SK-N-DZ (cell line): Measurements from ENCODE around the gene ELP5.

Experiments used
- DNase-seq: peaks from one replicate; pipeline ENCODE4 v3.0.0-alpha.2; 2015; ENCODE audit warnings: low spot score

Gene ELP5

GRCh38 chr17:7218758-7219157 lies 33.3 kb upstream of the ELP5 start:
- DNase-seq, result no peak

- no peak for DNase-seq
Measured at GRCh38 chr17:7219229-7219811, 32.7 kb upstream of the ELP5 start.

- DNase-seq, result peak; percentile 87
Measured at GRCh38 chr17:7219812-7220592, 32.0 kb upstream of the ELP5 start, which contains the start of the genes ACADVL and DLG4. Gene ACADVL, plus strand, starts transcription at chr17:7219938. Its CDS starts 47 bp downstream, at chr17:7219985. Gene DLG4, minus strand, starts transcription at chr17:7219836.

GRCh38 chr17:7220593-7221277 lies 31.3 kb upstream of the ELP5 start:
- no peak for DNase-seq

- no peak for DNase-seq
Measured at GRCh38 chr17:7221278-7222092, 30.5 kb upstream of the ELP5 start.

- no peak for DNase-seq
Measured at GRCh38 chr17:7222093-7222971, 29.7 kb upstream of the ELP5 start.

GRCh38 chr17:7222972-7223292 lies 29.1 kb upstream of the ELP5 start:
- DNase-seq, result no peak

- no peak for DNase-seq
Measured at GRCh38 chr17:7223375-7223774, 28.6 kb upstream of the ELP5 start.

GRCh38 chr17:7224110-7224509 lies 27.9 kb upstream of the ELP5 start:
- DNase-seq, result no peak

- DNase-seq, result no peak
Measured at GRCh38 chr17:7224661-7225111, 27.3 kb upstream of the ELP5 start.

GRCh38 chr17:7225711-7226331 lies 26.2 kb upstream of the ELP5 start:
- DNase-seq, result no peak

GRCh38 chr17:7226721-7227710 lies 25.0 kb upstream of the ELP5 start:
- DNase-seq, result no peak

GRCh38 chr17:7228920-7229319 lies 23.1 kb upstream of the ELP5 start:
- no peak for DNase-seq

- DNase-seq, result no peak
Measured at GRCh38 chr17:7229504-7229903, 22.5 kb upstream of the ELP5 start.

- DNase-seq, result no peak
Measured at GRCh38 chr17:7232114-7232513, 19.9 kb upstream of the ELP5 start.

- no peak for DNase-seq
Measured at GRCh38 chr17:7233701-7234082, 18.3 kb upstream of the ELP5 start.

- DNase-seq, result peak; percentile 96
Measured at GRCh38 chr17:7234083-7234951, 17.7 kb upstream of the ELP5 start, which contains the start of gene DVL2. Gene DVL2, minus strand, starts transcription at chr17:7234517. Its CDS starts 255 bp downstream, at chr17:7234262.
